HG03520 (cell line): Measurements from ENCODE around the gene SH3RF1.

ENCODE experiments used
- ATAC-seq: cut with Tn5 transposase; IDR thresholded peaks from one replicate; pipeline ENCODE4 v1.9.1; 2021; ENCODE audit warnings: mild to moderate bottlenecking, moderate library complexity; ENCODE audit not compliant: unreplicated experiment

SH3RF1 gene

GRCh38 chr4:169142391-169142790, 128.4 kb downstream of the SH3RF1 start:
- ATAC-seq: no peak

DNA sequence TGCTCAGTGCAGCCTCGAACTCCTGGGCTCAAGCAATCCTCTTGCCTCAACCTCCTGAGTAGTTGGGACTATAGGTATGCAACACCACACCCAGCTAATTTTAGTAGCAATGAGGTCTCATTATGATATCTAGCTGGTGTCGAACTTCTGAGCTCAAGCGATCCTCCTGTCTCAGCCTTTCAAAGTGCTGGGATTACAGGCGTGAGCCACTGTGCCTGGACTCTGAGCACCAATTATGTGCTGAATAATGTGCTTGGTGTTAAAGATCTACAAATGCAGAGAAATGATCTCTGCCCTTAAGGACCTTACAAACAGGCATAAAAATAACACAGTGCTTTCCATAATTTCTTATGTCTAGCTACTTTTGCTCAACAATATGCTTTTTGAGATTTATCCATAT, 131.7 kb downstream of the SH3RF1 start:
- ATAC-seq: no peak

DNA sequence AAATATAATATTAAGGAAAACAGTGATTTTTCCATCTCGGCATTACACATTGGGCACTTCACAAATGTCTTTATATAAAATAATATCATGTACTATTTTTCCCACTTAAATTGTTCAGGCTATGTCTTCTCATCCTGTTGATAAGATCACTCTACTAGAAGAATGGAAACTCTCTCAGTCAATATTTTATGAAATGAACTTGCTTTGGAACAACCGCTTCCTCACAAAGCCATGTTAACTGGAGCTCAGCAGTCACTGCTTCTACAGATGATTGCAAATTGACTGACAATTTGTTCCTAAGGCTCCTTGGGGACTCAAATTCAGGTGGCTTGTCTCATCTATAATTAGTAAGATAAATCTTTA, 133.2 kb downstream of the SH3RF1 start:
- no peak for ATAC-seq

DNA sequence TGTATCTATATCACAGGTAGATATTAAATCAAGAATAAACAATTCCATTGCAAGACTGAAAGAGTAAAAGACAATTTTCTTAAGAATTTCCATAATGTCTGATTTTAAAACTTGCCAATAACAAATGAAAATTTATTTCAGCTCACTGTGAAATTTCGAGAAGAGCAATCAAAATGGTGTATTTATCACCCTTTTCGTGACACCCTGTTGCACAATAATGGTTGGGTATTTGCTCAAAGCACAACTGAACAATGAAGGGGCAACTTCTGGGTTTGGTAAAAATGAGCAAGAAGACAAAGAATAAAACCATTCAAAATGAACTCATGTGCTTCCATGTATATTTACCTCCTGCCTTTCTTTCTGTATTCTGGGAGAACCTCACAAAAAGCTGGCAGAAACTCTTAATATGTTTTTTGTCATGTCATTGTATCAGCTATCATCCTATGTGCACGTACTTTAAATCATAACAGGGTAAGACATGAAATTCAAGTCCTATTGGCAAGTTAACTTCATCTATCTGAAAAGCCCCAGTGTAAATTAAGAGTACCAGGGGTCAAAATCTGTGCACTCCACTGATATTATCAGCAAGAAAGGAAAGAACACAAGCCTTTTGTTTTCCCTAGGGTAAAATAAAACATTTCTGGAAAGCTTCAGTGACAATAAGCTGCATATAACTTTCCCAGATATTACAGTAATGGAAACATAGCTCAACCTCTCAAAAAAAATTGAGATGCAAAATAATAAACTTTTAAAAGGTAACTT, 133.8 kb downstream of the SH3RF1 start:
- no peak for ATAC-seq

GRCh38 chr4:169136330-169136729, 134.4 kb downstream of the SH3RF1 start:
- ATAC-seq: no peak

GRCh38 chr4:169135776-169136175, 135.0 kb downstream of the SH3RF1 start:
- ATAC-seq: no peak

DNA sequence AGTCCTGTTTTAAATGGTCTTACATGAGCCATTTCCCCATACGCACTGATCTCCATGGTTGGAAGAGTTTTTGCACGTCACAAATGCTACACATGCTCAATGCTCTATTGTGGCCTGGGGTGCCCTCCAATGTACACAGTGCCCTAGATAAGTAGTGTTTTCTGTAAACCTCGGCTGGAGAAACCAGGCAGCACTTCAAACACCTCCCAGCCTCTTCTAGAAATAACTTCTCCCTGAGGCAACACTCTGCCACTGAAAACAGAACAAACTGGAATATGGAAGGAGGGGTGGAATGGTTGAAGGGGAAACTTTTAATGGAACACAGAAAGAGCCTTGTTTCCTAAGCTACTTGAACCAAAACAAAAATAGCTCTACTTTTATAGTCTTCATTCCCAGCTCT, 136.8 kb downstream of the SH3RF1 start:
- no peak for ATAC-seq

DNA sequence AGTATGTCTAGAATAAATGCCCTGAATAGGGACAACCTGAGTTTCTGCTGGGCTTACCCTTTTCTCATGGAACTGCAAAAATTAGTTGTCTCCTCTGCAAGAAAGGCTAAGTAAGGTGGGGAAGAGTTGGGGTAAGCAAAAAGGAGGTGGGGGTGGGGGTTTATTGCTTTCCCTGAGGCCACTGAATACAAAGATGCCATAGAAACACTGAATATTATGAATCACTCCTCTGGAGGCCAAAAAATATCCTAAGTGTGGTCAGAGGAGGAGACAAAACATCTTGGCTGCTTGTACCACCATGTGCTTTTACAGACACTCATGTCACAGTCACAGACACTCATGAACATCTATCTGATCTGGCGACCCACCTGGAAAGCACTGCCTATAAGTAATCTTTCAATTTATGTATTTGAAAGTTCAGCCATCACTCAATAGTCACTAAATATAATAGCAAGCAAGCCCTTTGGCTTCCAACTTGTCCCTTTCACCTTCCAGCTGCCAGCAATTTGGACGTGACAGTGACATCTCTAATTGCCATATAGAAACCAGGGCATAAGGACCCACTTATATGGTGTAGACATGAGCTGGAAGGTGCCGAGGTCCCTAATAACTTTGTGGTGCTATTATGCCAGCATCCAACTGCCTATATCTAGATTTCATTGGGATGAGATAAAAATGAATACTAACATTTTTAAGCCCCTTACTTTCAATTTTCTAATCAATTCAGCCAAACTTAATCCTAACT, 138.0 kb downstream of the SH3RF1 start:
- ATAC-seq: no peak

GRCh38 chr4:169131556-169132208, 139.1 kb downstream of the SH3RF1 start:
- ATAC-seq: no peak

DNA sequence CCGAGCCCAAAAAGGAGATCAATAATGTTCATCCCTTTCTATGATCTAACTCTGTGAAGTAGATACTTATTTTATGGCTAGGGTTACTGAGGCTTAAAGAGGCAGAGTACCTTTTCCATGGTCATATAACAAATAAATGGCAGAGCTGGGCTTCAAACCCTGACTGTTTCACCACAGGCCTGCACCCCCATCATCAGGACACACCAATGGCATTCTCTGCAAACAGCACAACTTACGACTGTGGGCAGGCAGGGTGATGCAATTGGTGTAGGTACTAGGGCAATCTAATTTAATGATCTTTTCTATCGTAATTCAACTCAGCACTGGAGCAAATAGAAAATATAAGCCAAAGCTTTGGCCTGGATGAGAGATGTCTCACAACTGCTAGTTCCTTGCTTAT, 141.9 kb downstream of the SH3RF1 start:
- no peak for ATAC-seq

GRCh38 chr4:169127314-169127713, 143.4 kb downstream of the SH3RF1 start:
- no peak for ATAC-seq

DNA sequence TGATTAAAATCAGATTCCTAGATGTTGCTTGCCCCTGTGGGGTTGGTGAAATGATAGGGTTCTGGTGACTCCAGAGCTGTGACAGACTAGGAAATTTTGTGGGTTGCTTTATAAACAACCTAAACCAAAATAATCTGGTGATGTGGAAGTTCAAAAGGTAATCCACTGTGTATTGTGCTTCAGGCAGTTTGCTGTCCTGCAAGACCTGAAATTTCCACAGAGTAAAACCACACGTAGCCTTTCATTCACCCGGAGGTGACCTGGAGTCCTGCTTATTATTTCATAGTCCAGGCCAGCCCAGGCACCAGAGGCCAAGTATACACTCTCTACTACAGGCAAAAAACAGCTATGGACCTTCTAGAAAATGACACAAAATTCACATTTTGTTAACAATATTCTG, 146.1 kb downstream of the SH3RF1 start:
- ATAC-seq: no peak

GRCh38 chr4:169122422-169122821, 148.3 kb downstream of the SH3RF1 start:
- no peak for ATAC-seq

GRCh38 chr4:169121861-169122382, 148.8 kb downstream of the SH3RF1 start:
- no peak for ATAC-seq

DNA sequence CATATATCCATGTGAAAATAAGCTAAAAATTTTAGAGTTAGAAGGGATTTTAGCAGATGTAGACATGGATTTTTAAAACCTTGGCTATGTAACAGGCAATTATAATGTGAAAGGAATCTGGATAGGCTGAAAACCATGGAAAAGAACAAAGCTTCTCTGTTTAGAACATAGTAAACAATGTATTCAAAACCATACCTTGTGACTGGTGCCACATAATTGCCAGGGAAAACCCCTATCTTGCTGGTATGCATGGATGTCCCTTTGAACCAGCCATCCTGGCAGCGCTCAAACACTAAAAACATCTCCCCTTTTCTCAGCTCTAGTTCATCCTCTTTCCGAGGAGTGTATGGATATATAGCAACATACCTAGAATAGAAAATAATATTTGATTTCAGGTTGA, 150.1 kb downstream of the SH3RF1 start:
- no peak for ATAC-seq

GRCh38 chr4:169119536-169119935, 151.2 kb downstream of the SH3RF1 start:
- ATAC-seq: no peak

- no peak for ATAC-seq
Measured at GRCh38 chr4:169117591-169118081, 153.1 kb downstream of the SH3RF1 start.

DNA sequence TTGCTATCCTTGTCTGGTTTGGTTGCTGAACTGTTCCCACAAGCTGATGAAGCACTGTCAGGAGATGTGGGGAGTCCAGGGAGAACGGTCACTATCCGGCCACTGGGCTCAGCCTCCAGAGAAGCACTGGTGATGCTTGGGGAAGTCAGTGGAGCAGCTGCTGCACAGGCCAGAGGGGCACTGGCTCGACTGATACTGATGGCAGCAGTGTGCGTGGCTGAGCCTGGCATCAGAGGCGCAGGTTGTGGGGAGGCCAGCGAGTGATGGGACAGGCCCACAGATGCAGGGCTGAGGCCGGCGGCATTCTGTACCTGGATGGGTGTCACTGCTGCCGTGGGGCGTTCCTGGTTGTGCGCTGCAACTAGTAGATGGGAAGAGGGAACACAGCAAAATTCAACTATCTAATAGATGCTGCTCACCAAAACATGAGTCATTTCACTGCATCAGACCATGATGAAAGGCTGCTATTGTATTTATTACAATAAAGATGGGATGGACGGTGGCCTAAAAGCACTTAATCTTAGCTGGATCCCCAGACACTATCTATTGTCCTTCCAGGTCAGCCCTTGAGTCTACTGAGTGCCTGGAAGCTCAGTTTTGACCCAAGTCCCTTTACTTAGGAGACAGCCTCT, 154.4 kb downstream of the SH3RF1 start:
- no peak for ATAC-seq

- ATAC-seq: no peak
Measured at GRCh38 chr4:169115897-169116254, 154.9 kb downstream of the SH3RF1 start.

GRCh38 chr4:169115144-169115896, 155.4 kb downstream of the SH3RF1 start:
- no peak for ATAC-seq
